ENCODE results near the gene IDNK. TPM values are rescaled to one million over a fixed set of nuclear protein-coding genes. Genes with fewer than 3 reads are reported as not detected.

Gene IDNK
- total RNA-seq, 1 donor from 2014 or later: not detected

GRCh38 chr9:83649080-83649479, 26.1 kb downstream of the IDNK start:
- H3K9me3 ChIP-seq: no peaks in the 10 kb centered on the region
- no peak overlapping the region for H3K27ac ChIP-seq
- no peak for DNase-seq (ENCODE audit: extremely low spot score in 2 of 2)
- no peaks in the 10 kb centered on the region for H3K27me3 ChIP-seq
- intact Hi-C loops (cut with DNase I): no loop called here
- peaks cover 0 to 21% of the 10 kb centered on the region in 2 donors for H3K36me3 ChIP-seq
- H3K4me1 ChIP-seq: no peaks in the 10 kb centered on the region
- TF ChIP-seq, protein P1, sequence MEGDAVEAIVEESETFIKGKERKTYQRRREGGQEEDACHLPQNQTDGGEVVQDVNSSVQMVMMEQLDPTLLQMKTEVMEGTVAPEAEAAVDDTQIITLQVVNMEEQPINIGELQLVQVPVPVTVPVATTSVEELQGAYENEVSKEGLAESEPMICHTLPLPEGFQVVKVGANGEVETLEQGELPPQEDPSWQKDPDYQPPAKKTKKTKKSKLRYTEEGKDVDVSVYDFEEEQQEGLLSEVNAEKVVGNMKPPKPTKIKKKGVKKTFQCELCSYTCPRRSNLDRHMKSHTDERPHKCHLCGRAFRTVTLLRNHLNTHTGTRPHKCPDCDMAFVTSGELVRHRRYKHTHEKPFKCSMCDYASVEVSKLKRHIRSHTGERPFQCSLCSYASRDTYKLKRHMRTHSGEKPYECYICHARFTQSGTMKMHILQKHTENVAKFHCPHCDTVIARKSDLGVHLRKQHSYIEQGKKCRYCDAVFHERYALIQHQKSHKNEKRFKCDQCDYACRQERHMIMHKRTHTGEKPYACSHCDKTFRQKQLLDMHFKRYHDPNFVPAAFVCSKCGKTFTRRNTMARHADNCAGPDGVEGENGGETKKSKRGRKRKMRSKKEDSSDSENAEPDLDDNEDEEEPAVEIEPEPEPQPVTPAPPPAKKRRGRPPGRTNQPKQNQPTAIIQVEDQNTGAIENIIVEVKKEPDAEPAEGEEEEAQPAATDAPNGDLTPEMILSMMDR (IDR thresholded peaks at IDR 0.05): peak; percentile 24 to 37 (median 31)
- TF ChIP-seq POLR2A (IDR thresholded peaks at IDR 0.05): no peak
- H3K4me3 ChIP-seq: no peak overlapping the region

DNA sequence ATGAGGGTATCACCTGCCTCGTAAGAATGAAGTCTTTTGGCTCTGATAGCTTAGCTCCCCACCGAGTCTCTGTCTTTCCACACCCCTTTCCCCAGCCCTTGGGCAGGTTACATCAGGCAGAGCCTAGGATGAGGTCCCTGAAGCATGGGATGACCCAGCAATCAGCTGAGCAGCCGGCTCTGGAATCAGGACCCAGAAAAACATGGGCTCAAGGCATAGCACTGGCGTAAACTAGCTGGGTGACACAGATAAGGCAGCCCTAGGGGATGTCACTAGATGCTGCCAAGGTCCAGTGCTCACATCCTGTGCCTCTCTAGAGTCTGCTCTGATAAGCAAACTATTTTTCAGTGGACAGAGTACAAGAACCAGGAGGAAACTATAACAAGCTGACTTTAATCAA, 26.6 kb downstream of the IDNK start:
- Histone ChIP-seq H3K27me3 (no peaks in the 10 kb centered on the region), H3K27ac (no peak overlapping the region), H3K9me3 (no peaks in the 10 kb centered on the region), H3K36me3 (peaks cover 0 to 25% of the 10 kb centered on the region in 2 donors), H3K4me3 (no peak overlapping the region), H3K4me1 (no peaks in the 10 kb centered on the region)
- DNase-seq (ENCODE audit: extremely low spot score in 2 of 2): no peak
- TF ChIP-seq, protein P1 (IDR thresholded peaks at IDR 0.05): no peak
- no peak for TF ChIP-seq POLR2A (IDR thresholded peaks at IDR 0.05)
- TF ChIP-seq POLR2AphosphoS5 (IDR thresholded peaks at IDR 0.05; ENCODE audit: insufficient read depth in 1 of 2, low read depth in 1 of 2): no peak
- intact Hi-C loops (cut with DNase I): no loop called here

- intact Hi-C loops (cut with DNase I): no loop called here
- H3K4me1 ChIP-seq: no peaks in the 10 kb centered on the region
- H3K4me3 ChIP-seq: no peak overlapping the region
- H3K9me3 ChIP-seq: no peaks in the 10 kb centered on the region
- no peak overlapping the region for H3K27ac ChIP-seq
- peaks cover 0 to 41% of the 10 kb centered on the region in 2 donors for H3K36me3 ChIP-seq
- no peaks in the 10 kb centered on the region for H3K27me3 ChIP-seq
- DNase-seq (ENCODE audit: extremely low spot score in 2 of 2): no peak
- TF ChIP-seq POLR2A (IDR thresholded peaks at IDR 0.05): no peak
- no peak for TF ChIP-seq POLR2AphosphoS5 (IDR thresholded peaks at IDR 0.05; ENCODE audit: insufficient read depth in 1 of 2, low read depth in 1 of 2)
These were observed 28.6 kb downstream of the IDNK start for GRCh38 chr9:83651558-83651957.

DNA sequence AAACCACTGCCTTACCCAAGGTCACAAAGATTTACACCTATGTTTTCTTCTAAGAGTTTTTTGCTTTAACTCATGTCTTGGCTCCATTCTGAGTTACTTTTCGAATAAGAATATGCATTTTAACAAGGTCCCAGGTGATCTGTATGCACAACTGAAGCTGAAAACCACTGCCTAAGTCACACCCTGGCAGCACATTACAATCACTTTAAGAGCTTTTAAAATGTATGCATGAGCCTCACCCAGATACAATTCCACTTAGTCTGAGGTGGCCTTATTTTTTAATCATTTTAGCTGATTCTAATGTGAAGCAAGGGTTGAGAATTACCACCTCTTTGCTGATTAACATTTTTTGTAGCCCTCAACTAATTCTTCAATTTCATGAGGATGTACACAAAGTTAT, 29.5 kb downstream of the IDNK start:
- no peak overlapping the region for H3K27ac ChIP-seq
- no peaks in the 10 kb centered on the region for H3K9me3 ChIP-seq
- peaks cover 0 to 46% of the 10 kb centered on the region in 2 donors for H3K36me3 ChIP-seq
- TF ChIP-seq POLR2A (IDR thresholded peaks at IDR 0.05): no peak
- TF ChIP-seq, protein P1 (IDR thresholded peaks at IDR 0.05): no peak
- TF ChIP-seq POLR2AphosphoS5 (IDR thresholded peaks at IDR 0.05; ENCODE audit: insufficient read depth in 1 of 2, low read depth in 1 of 2): no peak
- H3K4me1 ChIP-seq: no peaks in the 10 kb centered on the region
- no peaks in the 10 kb centered on the region for H3K27me3 ChIP-seq
- DNase-seq (ENCODE audit: extremely low spot score in 2 of 2): no peak
- intact Hi-C loops (cut with DNase I): no loop called here
- H3K4me3 ChIP-seq: no peak overlapping the region

- intact Hi-C loops (cut with DNase I): no loop called here
- H3K4me3 ChIP-seq: no peak overlapping the region
- H3K4me1 ChIP-seq: no peaks in the 10 kb centered on the region
- no peak overlapping the region for H3K27ac ChIP-seq
- H3K36me3 ChIP-seq: peaks cover 0 to 68% of the 10 kb centered on the region in 2 donors
- no peak for DNase-seq (ENCODE audit: extremely low spot score in 2 of 2)
- no peaks in the 10 kb centered on the region for H3K9me3 ChIP-seq
- TF ChIP-seq, protein P1 (IDR thresholded peaks at IDR 0.05): no peak
- no peak for TF ChIP-seq POLR2A (IDR thresholded peaks at IDR 0.05)
- TF ChIP-seq POLR2AphosphoS5 (IDR thresholded peaks at IDR 0.05; ENCODE audit: insufficient read depth in 1 of 2, low read depth in 1 of 2): no peak
- no peaks in the 10 kb centered on the region for H3K27me3 ChIP-seq
These were observed 32.5 kb downstream of the IDNK start for GRCh38 chr9:83655433-83655832.
